Subcutaneous abdominal adipose tissue (tissue), 5 donors: ENCODE measurements around the gene CP.

Experiments used
- H3K27ac ChIP-seq: one replicate; pipeline ENCODE4 v1.7.0; 2013; ENCODE audit warnings: low read depth, mild to moderate bottlenecking, inconsistent platforms, low read length, moderate library complexity
- H3K27me3 ChIP-seq, 5 donors: one replicate each; pipeline ENCODE4 v1.7.0; 2013; ENCODE audit warnings: low read length in 5 of 5, inconsistent platforms in 1 of 5; ENCODE audit not compliant: control insufficient read depth in 5 of 5, insufficient read depth in 4 of 5
- H3K36me3 ChIP-seq, 5 donors: one replicate each; pipeline ENCODE4 v1.7.0; 2013; ENCODE audit warnings: low read length in 5 of 5; ENCODE audit not compliant: control insufficient read depth in 5 of 5, insufficient read depth in 5 of 5
- H3K4me1 ChIP-seq, 5 donors: one replicate each; pipeline ENCODE4 v1.7.0; 2013; ENCODE audit warnings: low read length in 5 of 5, mild to moderate bottlenecking in 3 of 5, moderate library complexity in 1 of 5; ENCODE audit not compliant: control insufficient read depth in 5 of 5, insufficient read depth in 5 of 5
- H3K4me3 ChIP-seq, 5 donors: one replicate each; pipeline ENCODE4 v1.7.0; 2013; ENCODE audit warnings: low read length in 5 of 5, low read depth in 1 of 5
- H3K9ac ChIP-seq, 5 donors: one replicate each; pipeline ENCODE4 v1.7.0; 2013; ENCODE audit warnings: low read length in 5 of 5, mild to moderate bottlenecking in 4 of 5, moderate library complexity in 3 of 5
- H3K9me3 ChIP-seq, 5 donors: one replicate each; pipeline ENCODE4 v1.7.0; 2013; ENCODE audit warnings: low read length in 5 of 5; ENCODE audit not compliant: control insufficient read depth in 5 of 5
- donor health status: healthy.
- donor health status: healthy.
- donor health status: healthy.
- donor health status: healthy.
- donor health status: healthy.

CP gene

GRCh38 chr3:149142682-149143081 is 78.9 kb downstream of the CP start:
- Histone ChIP-seq H3K9me3 (no peaks in the 10 kb centered on the region), H3K36me3 (peaks cover 8 to 30% (median 13%) of the 10 kb centered on the region in 5 donors), H3K4me1 (peaks cover 0 to 14% (median 2%) of the 10 kb centered on the region in 5 donors), H3K27me3 (no peaks in the 10 kb centered on the region), H3K4me3 (no peak overlapping the region), H3K27ac (no peak overlapping the region), H3K9ac (no peak overlapping the region)

- H3K4me3 ChIP-seq = no peak overlapping the region
- H3K27me3 ChIP-seq = no peaks in the 10 kb centered on the region
- H3K4me1 ChIP-seq = peaks cover 0 to 26% (median 23%) of the 10 kb centered on the region in 5 donors
- no peaks in the 10 kb centered on the region for H3K36me3 ChIP-seq
- H3K9ac ChIP-seq = no peak overlapping the region
- H3K27ac ChIP-seq = no peak overlapping the region
- H3K9me3 ChIP-seq = no peaks in the 10 kb centered on the region
Measured at GRCh38 chr3:149134575-149134974, 87.1 kb downstream of the CP start.

GRCh38 chr3:149131589-149131988 is 90.0 kb downstream of the CP start:
- Histone ChIP-seq H3K9ac (peak overlapping the region in 1 of 5 donors; percentile 58), H3K27me3 (no peaks in the 10 kb centered on the region), H3K4me3 (no peak overlapping the region), H3K36me3 (no peaks in the 10 kb centered on the region), H3K27ac (peak overlapping the region; percentile 5), H3K9me3 (no peaks in the 10 kb centered on the region), H3K4me1 (peaks cover 3 to 33% (median 31%) of the 10 kb centered on the region in 5 donors)

GRCh38 chr3:149129326-149130205 is 92.1 kb downstream of the CP start, which contains the start of gene HPS3:
Gene HPS3, plus strand, starts transcription at chr3:149129638. Its CDS starts 86 bp downstream, at chr3:149129724.
- Histone ChIP-seq H3K27ac (peak within 1 kb of the TSS; percentile 61), H3K4me1 (peaks cover 3 to 33% (median 30%) of the 10 kb centered on the region in 5 donors), H3K9ac (peak within 1 kb of the TSS; percentile 9 to 94 (median 82))

GRCh38 chr3:149128821-149129220 is 92.8 kb downstream of the CP start:
- Histone ChIP-seq H3K9me3 (no peaks in the 10 kb centered on the region), H3K27ac (peak overlapping the region; percentile 61), H3K36me3 (no peaks in the 10 kb centered on the region), H3K4me1 (peaks cover 3 to 33% (median 28%) of the 10 kb centered on the region in 5 donors), H3K27me3 (peaks cover 0 to 3% (median 0%) of the 10 kb centered on the region in 5 donors), H3K4me3 (peak overlapping the region; percentile 77 to 99 (median 98)), H3K9ac (peak overlapping the region; percentile 9 to 94 (median 82))

More at GRCh38 chr3:149129326-149130205, 92.1 kb downstream of the CP start, which contains the start of gene HPS3:
- Histone ChIP-seq H3K36me3 (no peaks in the 10 kb centered on the region), H3K27me3 (no peaks in the 10 kb centered on the region), H3K4me3 (peak within 1 kb of the TSS; percentile 94 to 99 (median 98)), H3K9me3 (no peaks in the 10 kb centered on the region)

GRCh38 chr3:149122721-149123578 is 98.7 kb downstream of the CP start:
- H3K36me3 ChIP-seq = no peaks in the 10 kb centered on the region
- no peaks in the 10 kb centered on the region for H3K9me3 ChIP-seq
- H3K27ac ChIP-seq = no peak overlapping the region
- no peaks in the 10 kb centered on the region for H3K4me1 ChIP-seq
- H3K9ac ChIP-seq = no peak overlapping the region
- H3K4me3 ChIP-seq = no peak overlapping the region
- H3K27me3 ChIP-seq = peaks cover 0 to 3% (median 0%) of the 10 kb centered on the region in 5 donors
